Transverse colon (tissue), 4 donors: ENCODE measurements around the gene NAA40. TPM values are rescaled to one million over a fixed set of nuclear protein-coding genes. Genes with fewer than 3 reads are reported as not detected.

ENCODE experiments used
- DNase-seq: peaks from one replicate; pipeline ENCODE4 v3.0.0-alpha.2; 2019
- H3K27ac ChIP-seq, 4 donors: fragments of 200-600 bp; sonication (generic); 2 replicates each; pipeline ENCODE4 v1.5.1; 2016 to 2018; ENCODE audit warnings: inconsistent platforms in 4 of 4
- H3K27me3 ChIP-seq: fragments of 200-600 bp; sonication (generic); 2 replicates; pipeline ENCODE4 v1.5.1; 2017; ENCODE audit warnings: inconsistent platforms
- H3K36me3 ChIP-seq, 4 donors: fragments of 200-600 bp; sonication (generic); 2 replicates each; pipeline ENCODE4 v1.5.1; 2017 to 2019; ENCODE audit warnings: inconsistent platforms in 4 of 4
- H3K4me1 ChIP-seq, 4 donors: fragments of 200-600 bp; sonication (generic); 2 replicates each; pipeline ENCODE4 v1.5.1; 2017 to 2020; ENCODE audit warnings: inconsistent platforms in 4 of 4
- H3K4me3 ChIP-seq, 4 donors: fragments of 200-600 bp; sonication (generic); 1 replicate in 1 of 4; 2 replicates in 3 of 4; pipeline versions ENCODE4 v1.5.1 to v1.6.1; 2017 to 2019; ENCODE audit warnings: inconsistent platforms in 4 of 4
- H3K9me3 ChIP-seq, 2 donors: fragments of 200-600 bp; sonication (generic); 2 replicates each; pipeline ENCODE4 v1.5.1; 2017 to 2019; ENCODE audit warnings: inconsistent platforms in 2 of 2
- CTCF ChIP-seq, 5 experiments: fragments of 200-600 bp in 3 of 5; fragments of 450-650 bp in 2 of 5; sonication (generic) in 3 of 5; IDR thresholded peaks; 1 replicate in 2 of 5; 2 replicates in 3 of 5; pipeline ENCODE4 v1.5.1; 2016 to 2017; ENCODE audit warnings: antibody characterized with exemption in 5 of 5, inconsistent platforms in 3 of 5, mild to moderate bottlenecking in 2 of 5, moderate library complexity in 1 of 5
- EP300 ChIP-seq: sonication (generic); formaldehyde crosslinking; IDR thresholded peaks from one replicate; pipeline ENCODE4 v1.6.1; 2017; ENCODE audit warnings: antibody characterized with exemption, low read depth
- POLR2A ChIP-seq: fragments of 450-650 bp; IDR thresholded peaks from one replicate; pipeline ENCODE4 v1.6.1; 2016; ENCODE audit warnings: antibody characterized with exemption, mild to moderate bottlenecking, moderate library complexity
- POLR2AphosphoS5 ChIP-seq, 3 donors: sonication (generic); formaldehyde crosslinking; IDR thresholded peaks; one replicate each; pipeline ENCODE4 v1.6.1; 2016; ENCODE audit warnings: antibody characterized with exemption in 3 of 3
- WGBS, 2 donors: methylation state at CpG; one replicate each; pipeline ENCODE4 v1.1.5; 2018; ENCODE audit warnings: low coverage in 1 of 2; 5-methylcytosine and 5-hydroxymethylcytosine counted together
- in situ Hi-C, 4 donors: fragments of 200-750 bp; cut with MboI; loops; one replicate each; pipeline versions ENCODE4 v1.15.0 to v1.15.1; 2017; ENCODE audit warnings: low sequenced_read_pairs in 3 of 4, low pct_ligation_motif_present in 1 of 4, low pct_unique_long_range_greater_than_20kb in 1 of 4
- intact Hi-C: fragments of 100-400 bp; cut with DNase I; formaldehyde crosslinking; loops from one replicate; pipeline ENCODE4 v1.15.1; 2023; ENCODE audit warnings: low total_unique reads
- total RNA-seq, 4 donors: library from RNA; depleted of rRNA; stranded (reverse); fragments of >200 nt; gene quantifications; one replicate each; pipeline ENCODE4 v1.1.0, GENCODE V29; 2016

NAA40 gene
- total RNA-seq, 4 donors from 2014 or later: 25.8 to 36.6 (median 34.3) TPM

DNA sequence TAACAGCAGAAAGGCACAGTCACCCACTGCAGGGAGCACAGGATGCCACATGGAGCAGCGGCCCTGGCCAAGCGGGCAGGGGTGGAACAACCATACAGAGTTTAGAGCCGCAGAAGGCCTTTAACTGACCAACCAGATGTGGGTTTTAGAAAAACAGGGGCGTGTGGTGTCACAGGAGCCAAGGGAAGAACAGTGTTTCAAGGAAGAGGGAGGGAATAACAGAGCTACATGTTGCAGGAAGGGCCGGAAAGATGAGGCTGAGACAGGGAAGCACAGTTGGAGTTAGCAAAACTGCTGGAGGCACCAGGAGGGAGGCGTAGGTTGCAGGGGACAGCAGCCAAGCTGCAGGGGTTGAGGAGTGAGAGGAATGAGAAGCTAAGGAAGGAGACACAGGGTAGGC is 7.8 kb upstream of the NAA40 start:
- no peak overlapping the region for H3K27ac ChIP-seq
- DNase-seq: no peak
- H3K4me1 ChIP-seq: no peaks in the 10 kb centered on the region
- intact Hi-C loops (no loop called here), in situ Hi-C loops (no loop called here)
- no peak overlapping the region for H3K4me3 ChIP-seq
- no peak for TF ChIP-seq POLR2A
- no peak for TF ChIP-seq CTCF (IDR thresholded peaks at IDR 0.05)
- no peak for TF ChIP-seq POLR2AphosphoS5 (IDR thresholded peaks at IDR 0.05)
- no peak for TF ChIP-seq EP300
- no peaks in the 10 kb centered on the region for H3K27me3 ChIP-seq
- H3K36me3 ChIP-seq: no peaks in the 10 kb centered on the region
- WGBS, 2 donors: 63 to 78% methylated on average over 6 of the region's 6 CpGs
- no peaks in the 10 kb centered on the region for H3K9me3 ChIP-seq

GRCh38 chr11:63931876-63932275 is 6.9 kb upstream of the NAA40 start:
- Histone ChIP-seq H3K27ac (no peak overlapping the region), H3K36me3 (no peaks in the 10 kb centered on the region), H3K4me1 (no peaks in the 10 kb centered on the region), H3K9me3 (no peaks in the 10 kb centered on the region), H3K27me3 (no peaks in the 10 kb centered on the region), H3K4me3 (no peak overlapping the region)
- WGBS, 2 donors: 71 to 85% methylated on average over 12 of the region's 12 CpGs
- TF ChIP-seq POLR2AphosphoS5 (IDR thresholded peaks at IDR 0.05): no peak
- no peak for TF ChIP-seq EP300
- no peak for TF ChIP-seq CTCF (IDR thresholded peaks at IDR 0.05)
- TF ChIP-seq POLR2A: no peak
- intact Hi-C loops (no loop called here), in situ Hi-C loops (no loop called here)
- no peak for DNase-seq

DNA sequence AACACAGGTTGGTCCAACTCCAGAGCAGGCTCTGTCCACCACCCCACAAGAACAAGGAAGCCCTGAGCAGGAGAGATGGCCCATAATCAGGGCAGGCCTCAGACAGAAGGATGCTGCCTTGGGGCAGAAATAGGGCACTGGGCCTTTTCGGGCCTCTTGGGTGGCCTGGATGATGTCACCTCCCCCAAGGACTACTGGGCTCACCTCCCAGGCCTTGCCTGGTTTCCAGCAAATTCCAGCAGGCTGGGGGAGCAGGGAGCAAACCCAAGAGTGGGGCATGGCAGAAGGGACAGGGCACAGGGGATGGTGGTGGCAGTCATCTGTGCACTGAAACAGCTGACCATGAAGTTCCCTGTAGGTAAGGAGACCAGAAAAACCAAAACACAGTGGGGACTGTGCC is 5.3 kb upstream of the NAA40 start:
- 70 to 83% methylated on average over 1 of the region's 1 CpG for WGBS, 2 donors
- Histone ChIP-seq H3K4me1 (peaks cover 0 to 7% (median 4%) of the 10 kb centered on the region in 4 donors), H3K36me3 (no peaks in the 10 kb centered on the region), H3K27ac (no peak overlapping the region), H3K27me3 (no peaks in the 10 kb centered on the region), H3K4me3 (no peak overlapping the region), H3K9me3 (no peaks in the 10 kb centered on the region)
- intact Hi-C loops: no loop called here
- in situ Hi-C loops: no loop called here
- no peak for DNase-seq
- TF ChIP-seq POLR2A: no peak
- no peak for TF ChIP-seq CTCF (IDR thresholded peaks at IDR 0.05)
- TF ChIP-seq POLR2AphosphoS5 (IDR thresholded peaks at IDR 0.05): no peak
- TF ChIP-seq EP300: no peak

GRCh38 chr11:63937713-63938478 is 906 bp upstream of the NAA40 start:
- TF ChIP-seq CTCF (IDR thresholded peaks at IDR 0.05): no peak
- TF ChIP-seq POLR2AphosphoS5 (IDR thresholded peaks at IDR 0.05): no peak
- TF ChIP-seq EP300: no peak
- TF ChIP-seq POLR2A: no peak
- H3K27me3 ChIP-seq: no peaks in the 10 kb centered on the region
- peak overlapping the region; percentile 76 to 83 (median 80) for H3K27ac ChIP-seq
- peak overlapping the region; percentile 26 to 79 (median 50) for H3K4me3 ChIP-seq
- in situ Hi-C loops (no loop called here), intact Hi-C loops (no loop called here)
- WGBS, 2 donors: 19 to 24% methylated on average over 23 to 30 of the region's 30 CpGs
- H3K4me1 ChIP-seq: peaks cover 0 to 38% (median 18%) of the 10 kb centered on the region in 4 donors
- H3K36me3 ChIP-seq: no peaks in the 10 kb centered on the region
- no peaks in the 10 kb centered on the region for H3K9me3 ChIP-seq
- peak; percentile 32 for DNase-seq
